Measurements from ENCODE around the gene PCDHGA1. TPM values are rescaled to one million over a fixed set of nuclear protein-coding genes. Genes with fewer than 3 reads are reported as not detected.

Gene PCDHGA1
- total RNA-seq, 1 donor from 2014 or later = under 0.01 TPM

GRCh38 chr5:141512911-141513626 is 182.8 kb downstream of the PCDHGA1 start:
- Histone ChIP-seq H3K36me3 (ENCODE audit: control insufficient read depth, insufficient read depth, low read length) (peaks cover 12% of the 10 kb centered on the region), H3K4me3 (ENCODE audit: low read depth, low read length) (peak overlapping the region; percentile 44), H3K27me3 (ENCODE audit: control insufficient read depth, insufficient read depth, low read length) (no peaks in the 10 kb centered on the region)
- TF ChIP-seq, protein P1, sequence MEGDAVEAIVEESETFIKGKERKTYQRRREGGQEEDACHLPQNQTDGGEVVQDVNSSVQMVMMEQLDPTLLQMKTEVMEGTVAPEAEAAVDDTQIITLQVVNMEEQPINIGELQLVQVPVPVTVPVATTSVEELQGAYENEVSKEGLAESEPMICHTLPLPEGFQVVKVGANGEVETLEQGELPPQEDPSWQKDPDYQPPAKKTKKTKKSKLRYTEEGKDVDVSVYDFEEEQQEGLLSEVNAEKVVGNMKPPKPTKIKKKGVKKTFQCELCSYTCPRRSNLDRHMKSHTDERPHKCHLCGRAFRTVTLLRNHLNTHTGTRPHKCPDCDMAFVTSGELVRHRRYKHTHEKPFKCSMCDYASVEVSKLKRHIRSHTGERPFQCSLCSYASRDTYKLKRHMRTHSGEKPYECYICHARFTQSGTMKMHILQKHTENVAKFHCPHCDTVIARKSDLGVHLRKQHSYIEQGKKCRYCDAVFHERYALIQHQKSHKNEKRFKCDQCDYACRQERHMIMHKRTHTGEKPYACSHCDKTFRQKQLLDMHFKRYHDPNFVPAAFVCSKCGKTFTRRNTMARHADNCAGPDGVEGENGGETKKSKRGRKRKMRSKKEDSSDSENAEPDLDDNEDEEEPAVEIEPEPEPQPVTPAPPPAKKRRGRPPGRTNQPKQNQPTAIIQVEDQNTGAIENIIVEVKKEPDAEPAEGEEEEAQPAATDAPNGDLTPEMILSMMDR (IDR thresholded peaks at IDR 0.05; ENCODE audit: insufficient read depth, low read length, severe bottlenecking) = no peak
- peak; percentile 52 for DNase-seq (ENCODE audit: low read depth)
- peak; percentile 86 for FAIRE-seq

DNA sequence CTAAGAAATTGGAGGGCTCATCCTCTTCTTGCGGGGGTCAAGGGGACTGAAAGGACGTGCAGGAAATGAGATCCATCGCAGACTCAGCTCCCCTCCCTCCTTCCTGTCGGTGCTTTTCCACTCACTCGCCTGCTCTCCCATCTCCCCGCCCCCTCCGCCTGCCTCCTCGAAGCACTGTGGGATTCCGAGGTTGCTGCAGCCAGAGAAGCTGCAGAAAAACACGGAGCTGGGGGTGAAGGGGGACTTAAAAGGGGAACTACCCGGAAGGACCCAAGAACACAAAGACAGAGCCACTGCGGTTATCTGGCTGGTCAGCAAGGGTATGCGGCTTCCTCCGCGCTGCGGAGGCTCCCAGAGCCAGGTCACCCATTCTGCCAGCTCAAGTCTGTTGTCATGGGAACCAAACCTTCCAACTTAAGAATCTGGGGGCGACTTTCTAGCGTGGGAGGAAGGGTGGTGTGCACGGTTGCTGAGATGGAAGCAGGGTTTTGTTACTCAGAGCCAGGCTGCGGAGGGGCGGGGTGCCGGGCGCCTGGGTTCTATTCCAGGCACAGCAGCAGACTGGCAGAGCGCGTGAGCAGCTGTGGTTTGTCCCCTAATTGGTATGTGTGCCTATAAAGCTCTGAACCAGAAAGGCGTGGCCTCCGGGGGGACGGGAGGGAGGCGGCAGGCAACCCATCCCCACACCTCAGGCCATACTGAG is 183.5 kb downstream of the PCDHGA1 start:
- H3K36me3 ChIP-seq (ENCODE audit: control insufficient read depth, insufficient read depth, low read length) = peaks cover 12% of the 10 kb centered on the region
- TF ChIP-seq, protein P1 (IDR thresholded peaks at IDR 0.05; ENCODE audit: insufficient read depth, low read length, severe bottlenecking) = no peak
- no peak for FAIRE-seq
- no peaks in the 10 kb centered on the region for H3K27me3 ChIP-seq (ENCODE audit: control insufficient read depth, insufficient read depth, low read length)
- DNase-seq (ENCODE audit: low read depth) = peak; percentile 82
- peak overlapping the region; percentile 44 for H3K4me3 ChIP-seq (ENCODE audit: low read depth, low read length)

GRCh38 chr5:141514330-141515133 is 184.2 kb downstream of the PCDHGA1 start:
- H3K4me3 ChIP-seq (ENCODE audit: low read depth, low read length) = no peak overlapping the region
- TF ChIP-seq, protein P1 (IDR thresholded peaks at IDR 0.05; ENCODE audit: insufficient read depth, low read length, severe bottlenecking) = no peak
- no peaks in the 10 kb centered on the region for H3K27me3 ChIP-seq (ENCODE audit: control insufficient read depth, insufficient read depth, low read length)
- peak; percentile 97 for DNase-seq (ENCODE audit: low read depth)
- peaks cover 12% of the 10 kb centered on the region for H3K36me3 ChIP-seq (ENCODE audit: control insufficient read depth, insufficient read depth, low read length)
- peak; percentile 13 for FAIRE-seq

GRCh38 chr5:141515141-141515540 is 184.8 kb downstream of the PCDHGA1 start:
- Histone ChIP-seq H3K36me3 (ENCODE audit: control insufficient read depth, insufficient read depth, low read length) (peaks cover 12% of the 10 kb centered on the region), H3K4me3 (ENCODE audit: low read depth, low read length) (no peak overlapping the region), H3K27me3 (ENCODE audit: control insufficient read depth, insufficient read depth, low read length) (no peaks in the 10 kb centered on the region)
- FAIRE-seq (no peak), DNase-seq (ENCODE audit: low read depth) (no peak)
- TF ChIP-seq, protein P1 (IDR thresholded peaks at IDR 0.05; ENCODE audit: insufficient read depth, low read length, severe bottlenecking) = no peak

- no peaks in the 10 kb centered on the region for H3K27me3 ChIP-seq (ENCODE audit: control insufficient read depth, insufficient read depth, low read length)
- DNase-seq (ENCODE audit: low read depth) = no peak
- TF ChIP-seq, protein P1 (IDR thresholded peaks at IDR 0.05; ENCODE audit: insufficient read depth, low read length, severe bottlenecking) = no peak
- peaks cover 11% of the 10 kb centered on the region for H3K36me3 ChIP-seq (ENCODE audit: control insufficient read depth, insufficient read depth, low read length)
- H3K4me3 ChIP-seq (ENCODE audit: low read depth, low read length) = no peak overlapping the region
- no peak for FAIRE-seq
Measured at GRCh38 chr5:141515946-141516671, 185.8 kb downstream of the PCDHGA1 start.

Measured in bronchial epithelial cell (primary cell).